ENCODE data around the gene SDK1.

Gene SDK1

DNA sequence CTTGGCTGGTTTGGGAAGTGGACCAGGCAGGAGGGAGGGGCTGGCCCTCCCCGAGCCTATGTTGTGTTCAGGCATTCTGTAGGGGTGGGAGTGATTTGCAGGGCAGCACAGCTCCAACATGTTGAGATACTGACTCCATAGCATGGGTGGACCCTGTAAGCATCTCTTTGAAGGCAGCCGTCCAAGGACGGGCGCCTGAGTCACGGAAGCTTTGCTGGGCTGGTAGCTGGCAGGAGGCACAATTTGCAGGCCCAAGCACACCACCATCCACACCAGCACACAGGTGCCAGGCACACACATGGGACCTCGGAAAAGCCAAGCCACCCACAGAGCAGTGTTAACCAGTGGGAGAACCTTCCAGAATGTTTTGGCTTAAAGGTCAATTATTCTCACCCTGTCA, 875.9 kb downstream of the SDK1 start:
- Histone ChIP-seq H3K4me1 (ENCODE audit: insufficient read depth, low read length) (peaks cover 3% of the 10 kb centered on the region), H3K27ac (ENCODE audit: low read depth, low read length) (no peak overlapping the region), H3K9ac (ENCODE audit: low read length) (no peak overlapping the region), H3K4me3 (ENCODE audit: low read depth in 1 of 2, low read length in 2 of 2) (no peak overlapping the region), H3K27me3 (ENCODE audit: control insufficient read depth in 1 of 2, insufficient read depth in 2 of 2, low read length in 2 of 2) (no peaks in the 10 kb centered on the region), H3K9me3 (ENCODE audit: low read length) (no peaks in the 10 kb centered on the region), H3K36me3 (ENCODE audit: insufficient read depth, low read length) (no peaks in the 10 kb centered on the region)

DNA sequence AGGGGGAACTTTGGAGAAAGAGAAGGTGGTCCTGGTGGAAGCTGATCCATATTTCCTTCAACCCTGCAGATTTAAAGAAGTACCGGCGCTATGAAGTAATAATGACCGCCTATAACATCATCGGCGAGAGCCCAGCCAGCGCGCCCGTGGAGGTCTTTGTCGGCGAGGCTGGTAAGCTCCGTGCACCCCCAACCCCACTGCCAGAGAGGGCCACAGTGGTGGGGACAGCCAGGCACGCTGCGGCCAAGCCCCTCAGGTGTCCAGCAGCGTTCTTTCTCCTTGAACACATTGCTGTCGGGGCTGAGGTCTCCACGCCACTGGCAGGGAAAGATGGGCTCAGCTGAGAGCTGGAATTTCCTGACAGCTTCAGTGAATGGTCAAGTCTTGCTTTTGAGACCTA, 877.4 kb downstream of the SDK1 start:
- no peaks in the 10 kb centered on the region for H3K27me3 ChIP-seq (ENCODE audit: control insufficient read depth in 1 of 2, insufficient read depth in 2 of 2, low read length in 2 of 2)
- no peak overlapping the region for H3K27ac ChIP-seq (ENCODE audit: low read depth, low read length)
- no peaks in the 10 kb centered on the region for H3K9me3 ChIP-seq (ENCODE audit: low read length)

DNA sequence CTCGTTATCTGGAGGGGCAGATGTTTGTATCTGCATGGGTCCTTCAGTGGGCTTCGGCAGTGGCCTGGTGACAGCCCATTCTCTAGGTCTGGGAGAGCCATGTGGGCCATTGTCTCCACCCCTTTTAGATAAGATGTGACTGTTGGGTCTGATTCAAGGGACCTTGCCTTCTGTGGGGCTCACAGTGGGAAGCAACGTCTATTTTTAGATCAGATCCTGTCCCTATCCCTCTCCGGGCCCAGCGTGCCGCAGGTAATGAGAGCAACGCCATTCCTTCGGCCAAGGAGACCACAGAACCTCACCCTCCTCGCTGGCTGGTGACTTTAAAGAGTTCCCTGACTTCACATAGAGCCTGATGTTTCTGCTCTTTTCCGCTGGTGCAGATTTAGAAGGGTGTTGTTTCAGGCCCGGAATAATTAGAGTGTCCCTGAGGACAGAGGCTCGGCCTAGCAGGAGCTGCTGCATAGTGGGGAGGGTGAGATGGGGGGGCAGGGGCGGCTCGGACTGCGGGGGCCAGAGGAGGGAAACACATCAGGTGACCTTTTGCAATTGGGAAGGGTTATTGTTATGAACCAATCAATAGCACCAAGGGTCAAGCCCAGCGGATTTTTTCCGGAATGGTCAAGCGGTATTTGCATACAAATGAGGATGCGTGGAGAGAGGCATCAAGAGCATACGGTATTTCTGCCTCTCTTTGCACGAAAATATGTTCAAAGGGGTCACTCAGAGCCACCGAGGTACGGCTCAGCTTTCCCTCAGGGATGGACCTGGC, 878.0 kb downstream of the SDK1 start:
- no peak overlapping the region for H3K27ac ChIP-seq (ENCODE audit: low read depth, low read length)
- no peaks in the 10 kb centered on the region for H3K9me3 ChIP-seq (ENCODE audit: low read length)
- H3K27me3 ChIP-seq (ENCODE audit: control insufficient read depth in 1 of 2, insufficient read depth in 2 of 2, low read length in 2 of 2), result no peaks in the 10 kb centered on the region
- peaks cover 20% of the 10 kb centered on the region for H3K4me1 ChIP-seq (ENCODE audit: insufficient read depth, low read length)
- H3K9ac ChIP-seq (ENCODE audit: low read length), result no peak overlapping the region
- H3K36me3 ChIP-seq (ENCODE audit: insufficient read depth, low read length), result no peaks in the 10 kb centered on the region
- no peak overlapping the region for H3K4me3 ChIP-seq (ENCODE audit: low read depth in 1 of 2, low read length in 2 of 2)

More for the DNA sequence above, 877.4 kb downstream of the SDK1 start:
- H3K4me1 ChIP-seq (ENCODE audit: insufficient read depth, low read length), result peaks cover 13% of the 10 kb centered on the region
- no peak overlapping the region for H3K9ac ChIP-seq (ENCODE audit: low read length)
- H3K36me3 ChIP-seq (ENCODE audit: insufficient read depth, low read length), result no peaks in the 10 kb centered on the region
- no peak overlapping the region for H3K4me3 ChIP-seq (ENCODE audit: low read depth in 1 of 2, low read length in 2 of 2)

DNA sequence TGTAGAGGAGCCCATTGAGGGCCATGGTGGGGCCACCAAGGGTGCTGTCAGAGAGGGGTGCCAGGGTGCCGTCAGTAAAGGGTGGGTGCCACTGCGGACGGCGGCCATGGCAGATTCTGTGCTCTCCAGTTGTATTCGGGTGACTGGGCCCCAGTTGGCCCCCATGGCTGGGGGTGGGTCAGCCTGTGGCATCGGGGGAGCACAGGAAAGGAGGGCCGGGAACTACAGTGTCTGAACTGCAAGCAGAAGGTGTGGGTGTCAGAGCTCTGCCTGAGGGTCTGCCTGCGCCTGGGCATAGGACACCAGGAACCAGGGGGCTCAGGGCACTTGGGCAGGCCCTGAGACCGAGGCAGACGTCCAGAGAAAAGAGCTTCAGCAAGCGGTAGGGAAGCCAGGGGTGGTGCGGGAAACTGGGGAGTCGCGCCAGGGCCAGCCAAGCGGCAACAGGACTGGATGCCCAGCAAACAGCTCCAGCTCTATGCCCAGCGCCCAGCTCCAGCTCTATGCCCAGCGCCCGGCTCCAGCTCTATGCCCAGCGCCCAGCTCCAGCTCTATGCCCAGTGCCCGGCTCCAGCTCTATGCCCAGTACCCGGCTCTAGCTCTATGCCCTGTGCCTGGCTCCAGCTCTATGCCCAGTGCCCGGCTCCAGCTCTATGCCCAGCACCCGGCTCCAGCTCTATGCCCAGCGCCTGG, 878.8 kb downstream of the SDK1 start:
- Histone ChIP-seq H3K4me1 (ENCODE audit: insufficient read depth, low read length) (peaks cover 27% of the 10 kb centered on the region), H3K36me3 (ENCODE audit: insufficient read depth, low read length) (no peaks in the 10 kb centered on the region), H3K27me3 (ENCODE audit: control insufficient read depth in 1 of 2, insufficient read depth in 2 of 2, low read length in 2 of 2) (no peaks in the 10 kb centered on the region), H3K9ac (ENCODE audit: low read length) (no peak overlapping the region), H3K9me3 (ENCODE audit: low read length) (no peaks in the 10 kb centered on the region), H3K27ac (ENCODE audit: low read depth, low read length) (no peak overlapping the region), H3K4me3 (ENCODE audit: low read depth in 1 of 2, low read length in 2 of 2) (no peak overlapping the region)

DNA sequence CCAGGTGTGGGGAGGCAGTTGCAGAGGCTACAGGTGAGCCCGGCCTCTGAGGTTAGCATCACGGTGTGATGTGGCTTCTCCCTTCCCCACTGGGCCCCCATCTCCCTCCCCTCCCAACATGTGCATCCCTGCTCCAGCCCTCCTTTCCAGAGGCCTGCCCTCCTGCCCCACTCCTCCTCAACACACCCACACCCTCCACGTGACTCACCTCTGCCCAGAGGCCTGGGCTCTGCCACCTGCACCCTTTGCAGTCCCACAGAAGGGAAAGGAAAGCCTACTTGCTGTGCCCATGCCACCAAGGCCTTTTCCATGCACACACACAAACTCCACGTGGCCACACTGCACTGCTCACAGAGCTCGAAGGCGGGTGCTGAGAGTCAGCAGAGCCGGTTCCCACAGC, 880.4 kb downstream of the SDK1 start:
- H3K27me3 ChIP-seq (ENCODE audit: control insufficient read depth in 1 of 2, insufficient read depth in 2 of 2, low read length in 2 of 2), result no peaks in the 10 kb centered on the region
- H3K9ac ChIP-seq (ENCODE audit: low read length), result no peak overlapping the region
- H3K36me3 ChIP-seq (ENCODE audit: insufficient read depth, low read length), result no peaks in the 10 kb centered on the region
- H3K4me3 ChIP-seq (ENCODE audit: low read depth in 1 of 2, low read length in 2 of 2), result no peak overlapping the region
- no peaks in the 10 kb centered on the region for H3K9me3 ChIP-seq (ENCODE audit: low read length)
- H3K4me1 ChIP-seq (ENCODE audit: insufficient read depth, low read length), result peaks cover 43% of the 10 kb centered on the region
- H3K27ac ChIP-seq (ENCODE audit: low read depth, low read length), result no peak overlapping the region

DNA sequence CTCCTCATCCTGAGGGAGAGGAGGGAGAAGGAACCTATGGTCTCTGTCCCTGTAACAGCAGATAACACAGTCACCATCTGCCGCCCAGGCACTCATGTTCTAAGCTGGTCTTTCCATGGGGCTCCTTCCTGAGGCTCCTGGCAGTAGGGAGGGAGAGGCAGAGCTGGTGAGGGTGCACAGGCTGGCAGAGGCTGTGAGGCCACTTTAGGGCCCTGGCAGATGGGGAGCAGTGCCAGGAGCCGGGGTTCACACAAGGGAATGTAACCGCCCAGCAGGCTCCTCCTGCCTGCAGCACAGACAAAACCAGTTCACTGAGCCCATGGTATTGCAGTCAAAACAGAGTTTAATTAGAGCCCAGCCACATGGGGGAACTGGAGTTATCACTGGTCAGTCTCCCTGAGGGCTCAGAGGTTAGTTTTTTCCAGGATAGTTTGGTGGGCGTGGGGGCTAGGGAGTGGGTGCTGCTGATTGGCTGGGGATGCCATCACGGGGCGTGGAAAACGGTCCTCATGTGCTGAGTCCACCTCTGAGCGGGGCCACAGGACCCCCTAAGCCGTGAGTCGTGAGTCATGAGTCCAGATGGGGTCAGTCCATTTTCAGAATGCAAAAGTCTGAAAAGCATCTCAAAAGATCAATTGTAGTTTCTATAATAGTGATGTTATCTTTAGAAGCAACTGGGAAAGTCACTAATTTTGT, 881.7 kb downstream of the SDK1 start:
- Histone ChIP-seq H3K27ac (ENCODE audit: low read depth, low read length) (no peak overlapping the region), H3K27me3 (ENCODE audit: control insufficient read depth in 1 of 2, insufficient read depth in 2 of 2, low read length in 2 of 2) (no peaks in the 10 kb centered on the region)

DNA sequence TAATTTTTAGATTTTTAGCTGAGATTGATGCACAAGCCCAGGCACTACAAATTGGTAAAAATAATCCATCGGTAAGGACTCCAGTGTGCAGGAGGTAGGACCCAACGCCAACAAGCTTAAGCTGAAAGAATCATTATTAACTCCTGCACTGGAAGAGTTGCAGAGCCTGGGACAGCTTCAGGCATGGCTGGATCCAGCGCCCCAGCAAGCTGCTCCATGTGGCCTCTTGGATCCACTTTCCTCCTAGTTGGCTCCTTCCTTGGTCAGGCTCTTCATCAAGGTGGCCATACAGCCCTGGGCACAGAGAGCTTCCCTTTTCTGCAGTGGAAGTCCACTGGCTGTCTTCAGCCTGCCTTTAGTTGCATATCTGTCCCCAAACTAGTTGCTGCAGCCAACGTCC, 883.6 kb downstream of the SDK1 start:
- no peaks in the 10 kb centered on the region for H3K36me3 ChIP-seq (ENCODE audit: insufficient read depth, low read length)
- H3K27me3 ChIP-seq (ENCODE audit: control insufficient read depth in 1 of 2, insufficient read depth in 2 of 2, low read length in 2 of 2), result no peaks in the 10 kb centered on the region
- H3K4me1 ChIP-seq (ENCODE audit: insufficient read depth, low read length), result peaks cover 64% of the 10 kb centered on the region
- H3K9ac ChIP-seq (ENCODE audit: low read length), result no peak overlapping the region
- H3K27ac ChIP-seq (ENCODE audit: low read depth, low read length), result peak overlapping the region; percentile 69
- H3K4me3 ChIP-seq (ENCODE audit: low read depth in 1 of 2, low read length in 2 of 2), result no peak overlapping the region
- H3K9me3 ChIP-seq (ENCODE audit: low read length), result no peaks in the 10 kb centered on the region

More for the DNA sequence above, 881.7 kb downstream of the SDK1 start:
- Histone ChIP-seq H3K9ac (ENCODE audit: low read length) (no peak overlapping the region), H3K36me3 (ENCODE audit: insufficient read depth, low read length) (no peaks in the 10 kb centered on the region), H3K4me3 (ENCODE audit: low read depth in 1 of 2, low read length in 2 of 2) (no peak overlapping the region), H3K4me1 (ENCODE audit: insufficient read depth, low read length) (peaks cover 48% of the 10 kb centered on the region), H3K9me3 (ENCODE audit: low read length) (no peaks in the 10 kb centered on the region)

DNA sequence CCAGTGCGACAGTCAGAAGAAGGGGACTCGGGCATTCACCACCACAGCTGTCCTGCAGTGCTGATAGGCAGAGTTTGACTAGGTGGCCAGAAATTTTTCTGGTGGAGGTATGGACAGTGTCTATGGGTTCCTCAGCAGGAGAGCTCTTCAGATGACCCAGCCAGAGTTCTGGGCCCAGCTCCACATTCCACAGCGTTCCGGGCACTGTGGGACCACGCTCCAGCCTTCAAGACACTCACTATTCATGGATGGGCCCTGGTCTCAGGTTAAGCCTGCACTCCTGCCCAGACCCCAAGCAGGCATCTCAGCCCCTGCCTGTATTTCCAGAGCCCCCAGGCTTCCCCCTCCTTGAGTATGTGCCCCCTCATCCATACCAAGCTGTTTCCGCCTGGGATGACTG, 884.1 kb downstream of the SDK1 start:
- no peaks in the 10 kb centered on the region for H3K9me3 ChIP-seq (ENCODE audit: low read length)

DNA sequence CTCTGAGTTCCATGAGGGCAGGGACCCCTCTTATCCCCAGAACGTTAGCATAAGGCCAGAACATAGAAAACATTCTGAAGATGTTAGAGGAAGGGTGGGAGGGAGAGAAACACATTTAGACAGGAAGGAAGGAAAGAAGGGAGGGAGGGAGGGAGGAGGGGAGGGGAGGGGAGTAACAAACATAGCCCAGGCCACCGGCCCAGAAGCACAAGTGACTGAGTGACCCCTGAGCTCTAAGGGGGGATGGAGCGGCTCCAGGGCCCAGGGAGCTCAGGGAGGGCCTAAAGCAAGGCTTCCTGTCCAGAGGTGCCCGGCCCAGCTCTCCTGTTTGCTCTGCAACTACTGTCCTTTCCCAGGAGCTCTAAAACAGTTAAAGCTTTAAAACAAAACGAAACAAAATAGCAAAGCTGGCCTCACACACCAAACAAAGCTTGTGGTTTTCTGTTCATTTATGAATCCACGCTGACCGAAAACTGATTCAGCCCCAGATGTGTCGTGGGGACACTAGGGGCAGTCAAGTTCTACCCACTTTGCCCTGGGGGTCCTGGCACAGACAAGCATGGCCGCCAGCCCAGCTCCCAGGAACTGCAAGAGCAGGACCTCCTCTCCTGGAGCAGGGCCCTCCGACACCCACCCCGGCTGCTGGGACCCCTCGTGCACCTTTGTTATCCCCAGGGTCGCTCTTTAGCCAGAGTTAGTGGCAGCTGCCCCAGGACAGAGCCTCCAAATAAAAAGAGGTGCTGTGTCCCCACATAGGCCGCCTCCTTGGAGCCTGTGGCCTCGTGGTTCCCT, 884.9 kb downstream of the SDK1 start:
- Histone ChIP-seq H3K27me3 (ENCODE audit: control insufficient read depth in 1 of 2, insufficient read depth in 2 of 2, low read length in 2 of 2) (no peaks in the 10 kb centered on the region), H3K4me3 (ENCODE audit: low read depth in 1 of 2, low read length in 2 of 2) (no peak overlapping the region), H3K9ac (ENCODE audit: low read length) (no peak overlapping the region), H3K27ac (ENCODE audit: low read depth, low read length) (peak overlapping the region; percentile 54), H3K9me3 (ENCODE audit: low read length) (no peaks in the 10 kb centered on the region), H3K36me3 (ENCODE audit: insufficient read depth, low read length) (no peaks in the 10 kb centered on the region), H3K4me1 (ENCODE audit: insufficient read depth, low read length) (peaks cover 67% of the 10 kb centered on the region)

More for the DNA sequence above, 884.1 kb downstream of the SDK1 start:
- Histone ChIP-seq H3K4me1 (ENCODE audit: insufficient read depth, low read length) (peaks cover 67% of the 10 kb centered on the region), H3K36me3 (ENCODE audit: insufficient read depth, low read length) (no peaks in the 10 kb centered on the region), H3K9ac (ENCODE audit: low read length) (no peak overlapping the region), H3K27me3 (ENCODE audit: control insufficient read depth in 1 of 2, insufficient read depth in 2 of 2, low read length in 2 of 2) (no peaks in the 10 kb centered on the region), H3K4me3 (ENCODE audit: low read depth in 1 of 2, low read length in 2 of 2) (no peak overlapping the region), H3K27ac (ENCODE audit: low read depth, low read length) (peak overlapping the region; percentile 54)

DNA sequence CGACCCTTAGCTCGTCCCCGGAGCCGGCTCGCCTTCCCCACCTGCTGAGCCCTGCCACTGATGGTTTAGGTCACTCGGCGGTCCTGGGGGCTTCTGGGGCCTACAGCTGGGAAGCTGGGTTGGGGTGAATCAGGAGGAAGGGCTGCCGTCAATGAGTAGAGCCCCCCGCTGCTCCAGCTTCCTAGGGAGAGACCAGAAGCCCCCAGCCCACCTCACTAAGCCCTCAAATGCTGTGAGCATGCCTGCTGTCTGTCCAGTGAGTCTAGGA, 885.4 kb downstream of the SDK1 start:
- Histone ChIP-seq H3K27ac (ENCODE audit: low read depth, low read length) (no peak overlapping the region), H3K4me3 (ENCODE audit: low read depth in 1 of 2, low read length in 2 of 2) (no peak overlapping the region), H3K4me1 (ENCODE audit: insufficient read depth, low read length) (peaks cover 67% of the 10 kb centered on the region), H3K9me3 (ENCODE audit: low read length) (no peaks in the 10 kb centered on the region), H3K27me3 (ENCODE audit: control insufficient read depth in 1 of 2, insufficient read depth in 2 of 2, low read length in 2 of 2) (no peaks in the 10 kb centered on the region), H3K9ac (ENCODE audit: low read length) (no peak overlapping the region), H3K36me3 (ENCODE audit: insufficient read depth, low read length) (no peaks in the 10 kb centered on the region)

DNA sequence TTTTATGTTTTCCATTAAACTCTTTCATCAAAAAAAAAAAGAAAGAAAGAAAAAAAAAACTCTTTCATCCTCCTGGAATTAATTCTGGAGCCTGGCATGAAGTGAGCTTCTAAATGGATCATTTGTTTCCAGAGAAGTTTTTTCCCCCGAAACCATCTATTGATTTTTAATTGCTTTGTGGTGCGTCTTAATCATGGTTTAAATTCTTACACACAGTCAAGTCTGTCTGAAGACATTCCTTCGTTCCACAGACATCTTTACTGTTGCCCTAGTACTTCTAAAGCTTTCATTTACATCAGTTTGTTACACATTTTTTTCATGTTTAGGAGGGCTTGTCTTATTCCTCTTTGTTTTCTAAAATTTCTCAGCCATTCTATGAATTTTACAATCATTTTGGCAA, 887.6 kb downstream of the SDK1 start:
- H3K27ac ChIP-seq (ENCODE audit: low read depth, low read length), result peak overlapping the region; percentile 12
- peak overlapping the region in 1 of 2 donors; percentile 42 for H3K4me3 ChIP-seq (ENCODE audit: low read depth in 1 of 2, low read length in 2 of 2)

More for the DNA sequence above, 887.6 kb downstream of the SDK1 start:
- Histone ChIP-seq H3K9ac (ENCODE audit: low read length) (no peak overlapping the region), H3K9me3 (ENCODE audit: low read length) (no peaks in the 10 kb centered on the region), H3K27me3 (ENCODE audit: control insufficient read depth in 1 of 2, insufficient read depth in 2 of 2, low read length in 2 of 2) (no peaks in the 10 kb centered on the region), H3K36me3 (ENCODE audit: insufficient read depth, low read length) (no peaks in the 10 kb centered on the region), H3K4me1 (ENCODE audit: insufficient read depth, low read length) (peaks cover 52% of the 10 kb centered on the region)

Measured in muscle layer of colon (tissue), 2 donors.